ENCODE results near the gene SLC31A1. TPM values are rescaled to one million over a fixed set of nuclear protein-coding genes. Genes with fewer than 3 reads are reported as not detected.

SLC31A1 gene
- 18.0 and 20.0 TPM in 2 replicates for total RNA-seq

DNA sequence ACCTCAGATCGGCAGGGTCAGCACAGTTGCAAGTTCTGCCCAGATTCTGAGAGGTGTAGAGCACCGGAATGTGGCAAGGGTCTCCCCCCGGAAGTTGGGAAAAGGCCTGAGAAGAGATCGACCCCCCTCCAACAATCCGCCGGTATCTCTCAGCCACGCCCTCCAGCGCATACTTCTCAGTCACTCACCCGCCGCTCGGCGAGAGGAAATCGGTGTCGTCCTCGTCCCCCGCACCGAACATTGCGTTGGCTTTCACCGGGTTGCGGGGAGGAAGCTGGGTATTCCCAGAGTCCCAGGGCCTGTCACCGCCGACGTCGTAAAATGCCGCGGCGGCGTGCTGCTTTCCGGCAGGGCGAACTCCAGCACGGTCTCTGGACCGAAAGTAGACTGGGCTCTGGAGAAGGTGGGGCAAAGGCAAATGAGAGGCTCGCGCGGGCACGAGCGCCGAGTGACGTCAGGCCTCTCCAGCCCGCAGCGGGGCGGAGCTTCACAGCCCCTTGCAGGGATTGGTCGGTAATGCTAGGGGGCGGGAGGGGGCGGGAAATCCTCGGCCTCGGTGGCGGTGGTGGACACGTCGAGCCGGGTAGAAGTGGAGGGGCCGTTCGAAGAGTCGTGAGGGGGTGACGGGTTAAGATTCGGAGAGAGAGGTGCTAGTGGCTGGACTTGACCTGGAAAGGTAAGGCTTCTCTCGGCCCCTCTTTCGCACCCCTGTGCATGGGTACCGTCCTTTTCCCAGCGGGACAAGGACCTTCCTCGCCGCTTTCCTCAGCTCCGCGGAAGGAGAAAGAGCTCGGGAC, at the start of gene SLC31A1, which contains the start of gene FKBP15:
Gene SLC31A1, plus strand, starts transcription at position 542 of the 797 bp plus-strand sequence. CDS start 34,605 bp downstream, outside the sequence.
Gene FKBP15, minus strand, starts transcription at position 275 of the 797 bp plus-strand sequence. Its CDS starts 34 bp downstream, at position 241.
- H3K4me3 Mint-ChIP-seq (ENCODE audit: low read depth) = peak within 1 kb of the TSS; percentile 92
- H3K27me3 Mint-ChIP-seq (ENCODE audit: low read depth) = no peaks in the 10 kb centered on the region
- DNase-seq (ENCODE audit: low spot score) = peak; percentile 94
- peak within 1 kb of the TSS; percentile 78 for H3K27ac Mint-ChIP-seq
- peaks cover 31% of the 10 kb centered on the region for H3K36me3 Mint-ChIP-seq (ENCODE audit: low read depth)
- no peaks in the 10 kb centered on the region for H3K9me3 Mint-ChIP-seq
- intact Hi-C loops (cut with micrococcal nuclease) = loop anchor here (1.0 to 5.0 kb wide), 6 partner anchors 54 to 734 kb away; partner anchors contain the start of genes ALAD, C9orf43, CDC26 and KIAA1958
- H3K4me1 Mint-ChIP-seq (ENCODE audit: low read depth) = peaks cover 41% of the 10 kb centered on the region

DNA sequence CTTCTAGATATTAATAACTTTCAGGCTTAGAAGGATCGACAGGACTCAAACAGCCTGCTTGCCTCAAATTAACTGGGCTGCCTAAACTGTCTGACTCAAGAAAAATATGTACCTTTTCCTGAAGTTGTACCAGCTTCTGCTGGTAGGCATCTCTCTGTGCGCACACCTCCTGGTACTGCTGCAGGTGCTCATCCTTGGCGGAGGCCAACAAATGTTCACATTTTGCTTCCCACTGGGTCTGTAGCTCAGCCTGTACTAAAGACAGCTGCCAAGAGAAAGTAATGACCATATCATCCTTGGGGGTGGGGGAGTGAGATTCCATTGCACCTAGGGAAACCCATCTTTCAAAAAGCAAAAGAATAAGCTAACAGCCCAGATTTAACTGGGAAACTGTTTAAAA, 48.0 kb upstream of the SLC31A1 start:
- no peak overlapping the region for H3K4me3 Mint-ChIP-seq (ENCODE audit: low read depth)
- intact Hi-C loops (cut with micrococcal nuclease) = no loop called here
- no peak overlapping the region for H3K27ac Mint-ChIP-seq
- H3K4me1 Mint-ChIP-seq (ENCODE audit: low read depth) = no peaks in the 10 kb centered on the region
- no peak for DNase-seq (ENCODE audit: low spot score)
- no peaks in the 10 kb centered on the region for H3K27me3 Mint-ChIP-seq (ENCODE audit: low read depth)
- H3K9me3 Mint-ChIP-seq = peaks cover 8% of the 10 kb centered on the region
- H3K36me3 Mint-ChIP-seq (ENCODE audit: low read depth) = peaks cover 83% of the 10 kb centered on the region

DNA sequence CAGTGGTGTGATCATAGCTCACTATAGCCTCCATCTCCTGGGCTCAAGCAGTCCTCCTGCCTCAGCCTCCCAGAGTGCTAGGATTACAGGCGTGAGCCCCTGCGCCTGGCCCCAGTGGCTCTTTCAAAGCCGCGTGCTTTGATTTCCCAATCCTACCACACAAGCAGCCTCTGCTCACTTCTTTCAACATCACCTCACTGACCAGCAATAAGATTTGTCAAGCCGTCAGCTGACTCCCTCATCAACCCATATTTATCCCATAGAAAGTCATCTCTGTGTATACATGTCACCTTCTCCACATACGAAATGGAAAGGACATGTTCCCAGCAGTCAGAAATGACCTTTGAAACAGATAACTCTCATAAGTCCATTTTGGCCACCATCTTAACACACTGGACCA, 44.5 kb upstream of the SLC31A1 start:
- Mint-ChIP-seq H3K36me3 (ENCODE audit: low read depth) (peaks cover 85% of the 10 kb centered on the region), H3K4me1 (ENCODE audit: low read depth) (no peaks in the 10 kb centered on the region), H3K9me3 (peaks cover 8% of the 10 kb centered on the region), H3K27me3 (ENCODE audit: low read depth) (no peaks in the 10 kb centered on the region), H3K27ac (no peak overlapping the region), H3K4me3 (ENCODE audit: low read depth) (no peak overlapping the region)
- DNase-seq (ENCODE audit: low spot score) = no peak
- intact Hi-C loops (cut with micrococcal nuclease) = no loop called here

DNA sequence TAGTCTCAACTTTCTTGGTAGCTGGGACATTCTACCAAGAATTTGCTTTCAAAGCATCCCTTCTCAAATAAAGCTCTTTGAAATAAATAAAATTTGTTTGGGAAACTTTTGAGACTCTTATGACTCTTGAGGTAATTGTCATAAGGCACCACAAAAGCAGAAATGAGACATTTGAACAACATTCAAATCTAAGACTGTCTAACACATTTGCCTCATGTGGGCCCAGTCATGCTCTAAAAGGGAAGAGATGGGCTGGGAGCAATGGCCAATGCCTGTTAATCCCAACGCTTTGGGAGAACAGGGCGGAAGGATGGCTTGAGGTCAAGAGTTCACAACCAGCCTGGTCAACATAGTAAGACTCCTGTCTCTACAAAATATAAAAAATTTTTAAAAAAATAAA, 44.1 kb upstream of the SLC31A1 start:
- Mint-ChIP-seq H3K4me1 (ENCODE audit: low read depth) (no peaks in the 10 kb centered on the region), H3K4me3 (ENCODE audit: low read depth) (no peak overlapping the region), H3K9me3 (peaks cover 8% of the 10 kb centered on the region), H3K27me3 (ENCODE audit: low read depth) (no peaks in the 10 kb centered on the region), H3K36me3 (ENCODE audit: low read depth) (peaks cover 85% of the 10 kb centered on the region), H3K27ac (no peak overlapping the region)
- intact Hi-C loops (cut with micrococcal nuclease) = no loop called here
- DNase-seq (ENCODE audit: low spot score) = no peak

DNA sequence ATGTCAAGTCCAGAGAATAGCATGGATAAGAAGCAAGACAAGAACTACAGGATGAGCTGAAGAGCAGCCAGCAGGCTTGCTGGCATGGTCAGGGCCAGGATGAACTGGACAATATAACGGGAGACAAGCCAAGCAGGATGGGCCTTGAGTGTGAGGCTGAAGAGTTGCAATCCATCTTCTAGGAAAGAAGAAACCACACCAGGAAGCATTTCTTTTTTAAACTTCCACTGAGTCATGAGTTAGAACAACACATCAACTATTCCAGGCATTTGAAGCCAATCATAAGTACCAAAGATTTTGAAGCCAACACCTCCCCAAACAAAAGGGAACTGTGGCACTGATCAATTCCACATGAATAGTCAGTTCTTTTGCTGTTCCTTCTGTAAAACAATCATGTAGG, 43.3 kb upstream of the SLC31A1 start:
- intact Hi-C loops (cut with micrococcal nuclease) = no loop called here
- peaks cover 85% of the 10 kb centered on the region for H3K36me3 Mint-ChIP-seq (ENCODE audit: low read depth)

DNA sequence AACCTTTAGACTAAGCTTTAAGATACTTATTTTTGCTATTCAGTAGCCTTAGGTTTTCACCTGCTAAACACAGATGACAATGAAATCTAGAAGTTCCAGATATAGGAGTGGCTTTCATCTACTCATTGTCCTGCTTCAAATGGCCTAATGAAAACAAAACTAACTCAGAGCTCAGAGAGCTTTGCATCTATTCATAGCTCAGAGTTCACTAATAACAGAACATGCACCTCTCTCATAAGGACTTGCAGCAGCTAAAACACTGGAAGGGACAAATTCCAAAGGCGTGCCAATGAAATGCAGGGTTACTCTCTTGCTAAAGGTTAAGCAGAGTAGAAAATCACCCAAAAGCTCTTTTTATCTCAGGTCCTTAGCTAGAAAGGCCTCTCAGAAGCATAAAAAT, 41.5 kb upstream of the SLC31A1 start:
- Mint-ChIP-seq H3K27ac (no peak overlapping the region), H3K4me3 (ENCODE audit: low read depth) (no peak overlapping the region), H3K4me1 (ENCODE audit: low read depth) (no peaks in the 10 kb centered on the region), H3K9me3 (no peaks in the 10 kb centered on the region), H3K27me3 (ENCODE audit: low read depth) (no peaks in the 10 kb centered on the region), H3K36me3 (ENCODE audit: low read depth) (peaks cover 91% of the 10 kb centered on the region)
- intact Hi-C loops (cut with micrococcal nuclease) = no loop called here
- DNase-seq (ENCODE audit: low spot score) = no peak

More for the DNA sequence above, 43.3 kb upstream of the SLC31A1 start:
- Mint-ChIP-seq H3K27ac (no peak overlapping the region), H3K4me1 (ENCODE audit: low read depth) (no peaks in the 10 kb centered on the region), H3K9me3 (peaks cover under 1% of the 10 kb centered on the region), H3K4me3 (ENCODE audit: low read depth) (no peak overlapping the region), H3K27me3 (ENCODE audit: low read depth) (no peaks in the 10 kb centered on the region)
- no peak for DNase-seq (ENCODE audit: low spot score)

DNA sequence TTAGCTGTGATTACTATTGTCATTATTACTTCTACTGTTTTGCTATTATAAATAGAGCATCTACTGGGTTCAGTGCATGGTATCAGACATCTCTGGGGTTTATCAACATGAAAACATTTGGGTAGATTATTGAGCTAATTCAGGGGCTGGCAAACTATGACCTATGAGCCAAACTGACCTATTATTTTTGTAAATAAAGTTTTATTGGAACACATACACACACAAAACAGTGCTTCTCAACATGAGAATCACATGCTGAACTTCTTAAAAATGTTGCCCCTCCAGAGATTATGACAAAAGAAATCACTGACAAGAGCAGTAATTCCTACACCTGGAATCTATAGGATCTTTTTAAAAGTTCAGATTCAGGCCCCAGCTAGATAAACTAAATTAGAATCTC, 40.2 kb upstream of the SLC31A1 start:
- Mint-ChIP-seq H3K36me3 (ENCODE audit: low read depth) (peaks cover 94% of the 10 kb centered on the region), H3K27me3 (ENCODE audit: low read depth) (no peaks in the 10 kb centered on the region), H3K27ac (no peak overlapping the region), H3K4me1 (ENCODE audit: low read depth) (no peaks in the 10 kb centered on the region), H3K4me3 (ENCODE audit: low read depth) (no peak overlapping the region), H3K9me3 (no peaks in the 10 kb centered on the region)
- no peak for DNase-seq (ENCODE audit: low spot score)
- intact Hi-C loops (cut with micrococcal nuclease) = no loop called here

DNA sequence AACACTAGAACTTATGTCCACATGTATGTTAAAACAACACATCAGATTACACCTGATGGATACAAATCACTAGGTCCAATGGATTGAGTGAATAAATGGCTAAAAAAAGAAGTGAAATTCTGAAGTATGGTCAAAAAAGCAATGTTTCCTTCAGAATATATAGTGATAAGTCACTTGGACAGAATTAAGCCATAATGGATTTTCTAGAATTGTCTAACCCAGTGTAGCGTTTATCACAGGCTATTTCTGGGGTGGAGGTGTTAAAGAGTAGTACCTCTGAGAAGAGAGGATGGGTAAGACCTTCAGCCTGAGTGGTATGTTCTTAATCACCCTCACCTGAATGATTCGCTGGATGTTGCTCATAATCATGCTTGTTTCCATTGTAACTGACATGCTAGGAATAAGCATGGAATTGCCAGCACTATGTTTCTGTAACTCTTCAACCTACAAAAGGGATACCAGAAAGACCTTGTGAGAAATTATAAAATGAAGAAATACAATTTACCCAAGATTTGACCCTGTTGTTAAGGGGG, 37.3 kb upstream of the SLC31A1 start:
- DNase-seq (ENCODE audit: low spot score) = no peak
- H3K36me3 Mint-ChIP-seq (ENCODE audit: low read depth) = peaks cover 92% of the 10 kb centered on the region
- H3K4me1 Mint-ChIP-seq (ENCODE audit: low read depth) = peaks cover 4% of the 10 kb centered on the region
- H3K27ac Mint-ChIP-seq = no peak overlapping the region
- H3K27me3 Mint-ChIP-seq (ENCODE audit: low read depth) = no peaks in the 10 kb centered on the region
- no peak overlapping the region for H3K4me3 Mint-ChIP-seq (ENCODE audit: low read depth)
- intact Hi-C loops (cut with micrococcal nuclease) = no loop called here
- no peaks in the 10 kb centered on the region for H3K9me3 Mint-ChIP-seq

DNA sequence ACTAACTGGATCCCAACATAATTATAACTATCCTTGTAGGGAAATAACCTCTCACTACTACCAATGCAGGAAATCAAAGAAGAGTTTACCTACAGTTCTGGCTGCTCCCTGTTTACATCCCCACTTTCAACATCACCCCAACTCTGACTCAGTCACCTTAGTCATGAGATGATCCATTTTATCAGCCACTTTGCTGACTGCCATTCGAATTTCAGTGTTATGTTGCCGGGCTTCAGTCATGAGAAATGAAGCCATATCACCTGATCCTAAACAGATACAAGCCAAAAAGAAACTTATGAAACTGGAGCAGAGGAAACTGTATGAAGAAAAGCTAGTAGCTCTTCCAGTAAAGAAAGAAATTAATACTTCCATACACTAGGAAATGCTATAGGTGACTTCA, 36.8 kb upstream of the SLC31A1 start:
- intact Hi-C loops (cut with micrococcal nuclease) = no loop called here
- Mint-ChIP-seq H3K9me3 (no peaks in the 10 kb centered on the region), H3K36me3 (ENCODE audit: low read depth) (peaks cover 89% of the 10 kb centered on the region), H3K27ac (no peak overlapping the region), H3K4me3 (ENCODE audit: low read depth) (no peak overlapping the region), H3K27me3 (ENCODE audit: low read depth) (no peaks in the 10 kb centered on the region), H3K4me1 (ENCODE audit: low read depth) (peaks cover 4% of the 10 kb centered on the region)
- no peak for DNase-seq (ENCODE audit: low spot score)

DNA sequence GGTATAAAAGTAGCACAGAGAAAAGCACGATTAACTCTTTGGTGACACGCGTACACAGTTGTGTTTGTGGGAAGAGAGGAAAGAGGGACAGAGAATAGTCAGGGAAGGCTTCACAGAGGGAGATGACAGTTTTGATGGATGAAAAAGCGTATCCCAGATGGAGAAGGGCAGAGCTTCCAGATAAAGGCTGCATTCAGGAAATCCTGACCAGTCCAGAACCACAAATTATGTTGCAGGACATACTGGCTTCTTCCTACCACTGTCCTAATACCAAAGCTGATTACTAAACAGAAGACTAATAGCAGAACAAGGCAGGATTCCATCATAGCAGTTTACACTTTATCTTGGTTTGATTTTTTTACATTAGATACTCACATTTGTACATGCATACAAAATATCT, 36.1 kb upstream of the SLC31A1 start:
- peaks cover 90% of the 10 kb centered on the region for H3K36me3 Mint-ChIP-seq (ENCODE audit: low read depth)
- peaks cover 4% of the 10 kb centered on the region for H3K4me1 Mint-ChIP-seq (ENCODE audit: low read depth)
- DNase-seq (ENCODE audit: low spot score) = no peak
- no peak overlapping the region for H3K4me3 Mint-ChIP-seq (ENCODE audit: low read depth)
- no peak overlapping the region for H3K27ac Mint-ChIP-seq
- intact Hi-C loops (cut with micrococcal nuclease) = no loop called here
- no peaks in the 10 kb centered on the region for H3K27me3 Mint-ChIP-seq (ENCODE audit: low read depth)
- no peaks in the 10 kb centered on the region for H3K9me3 Mint-ChIP-seq

DNA sequence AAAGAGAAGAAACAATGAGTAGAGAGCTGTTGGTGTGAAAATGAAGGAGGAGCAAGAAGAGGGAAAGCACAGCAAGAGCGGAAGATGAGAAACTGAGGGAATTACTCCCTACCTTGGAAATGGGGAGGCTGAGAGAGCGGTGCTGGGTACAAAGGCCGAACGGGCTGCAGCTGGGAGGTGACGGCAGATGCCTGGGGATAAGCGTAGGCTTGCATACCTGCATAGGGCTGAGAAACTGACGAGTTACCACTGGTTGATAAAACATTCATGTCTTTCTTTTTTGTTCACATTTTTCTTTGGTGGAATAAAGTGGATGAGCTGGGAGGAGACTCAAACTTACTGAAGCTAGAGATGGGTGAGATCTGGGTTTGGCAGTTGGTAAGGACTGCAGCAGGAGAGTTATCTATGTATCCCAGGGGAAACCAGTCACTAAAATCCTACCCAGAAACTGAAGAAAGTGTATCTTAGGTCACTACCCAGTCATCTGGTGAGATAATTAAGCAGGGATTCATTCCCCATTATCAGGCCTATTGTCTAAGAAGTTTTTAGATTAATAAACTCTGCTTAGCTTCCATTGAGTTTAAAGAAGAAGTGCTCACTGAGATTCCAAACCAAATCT, 35.1 kb upstream of the SLC31A1 start:
- peaks cover 86% of the 10 kb centered on the region for H3K36me3 Mint-ChIP-seq (ENCODE audit: low read depth)
- peaks cover 4% of the 10 kb centered on the region for H3K4me1 Mint-ChIP-seq (ENCODE audit: low read depth)

DNA sequence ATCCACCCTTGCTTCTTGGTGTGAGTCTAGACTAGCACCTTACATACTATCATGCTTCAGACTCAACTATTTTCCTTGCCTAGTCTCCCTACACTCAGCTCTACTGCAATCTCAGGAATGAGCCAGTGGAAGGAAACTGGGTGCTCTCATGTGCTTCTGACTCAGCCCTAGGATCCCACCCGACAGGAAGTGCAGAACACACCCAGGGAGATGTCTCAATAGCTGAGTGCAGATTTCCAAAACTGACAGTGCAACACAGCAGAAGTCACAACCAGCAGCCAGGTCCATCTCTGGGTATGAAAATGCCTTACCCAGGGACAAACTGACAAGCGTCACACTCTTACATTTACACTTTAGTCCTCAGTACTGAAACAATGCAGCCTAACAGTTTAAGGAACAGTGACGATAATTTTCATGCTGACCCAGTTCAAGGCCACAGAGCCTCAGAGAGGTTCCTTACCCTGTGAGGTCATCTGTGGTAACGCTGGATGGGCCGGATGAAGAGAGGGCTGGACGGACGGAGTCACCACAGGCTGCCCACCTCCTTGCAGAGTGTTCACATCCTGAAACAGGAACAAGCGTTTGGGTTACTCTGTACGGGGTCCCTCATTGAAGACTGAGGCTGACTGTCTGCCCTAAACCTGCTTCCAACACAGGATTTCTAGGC, 33.3 kb upstream of the SLC31A1 start:
- Mint-ChIP-seq H3K27me3 (ENCODE audit: low read depth) (no peaks in the 10 kb centered on the region), H3K4me1 (ENCODE audit: low read depth) (peaks cover 4% of the 10 kb centered on the region), H3K27ac (no peak overlapping the region), H3K36me3 (ENCODE audit: low read depth) (peaks cover 79% of the 10 kb centered on the region), H3K9me3 (no peaks in the 10 kb centered on the region), H3K4me3 (ENCODE audit: low read depth) (no peak overlapping the region)
- intact Hi-C loops (cut with micrococcal nuclease) = no loop called here
- DNase-seq (ENCODE audit: low spot score) = no peak

More for the DNA sequence above, 35.1 kb upstream of the SLC31A1 start:
- intact Hi-C loops (cut with micrococcal nuclease) = no loop called here
- no peak for DNase-seq (ENCODE audit: low spot score)
- Mint-ChIP-seq H3K9me3 (no peaks in the 10 kb centered on the region), H3K27ac (no peak overlapping the region), H3K4me3 (ENCODE audit: low read depth) (no peak overlapping the region), H3K27me3 (ENCODE audit: low read depth) (no peaks in the 10 kb centered on the region)

Data from activated T-helper 2 cell treated with anti-CD3 and anti-CD28 coated beads, Interferon-gamma antibody, Interleukin-2, Interleukin-4, amounts not matched to agents 10 μg/mL and 5 μg/mL and 100 μg/mL, durations not matched to agents 14 hours and 24 hours and 36 hours (primary cell).